ENCODE data around the gene TRAK2. TPM values are rescaled to one million over a fixed set of nuclear protein-coding genes. Genes with fewer than 3 reads are reported as not detected.

The TRAK2 gene
- total RNA-seq (2021) (9.4 to 12.8 TPM (median 10.5 TPM) in 3 replicates), Bru-seq, nascent RNA (percentile 75 among the genes with signal in this experiment)
- long read RNA-seq, experiment 1, full-length matches to known transcripts = 10 of 26 reads
- long read RNA-seq, experiment 1, partial matches to known transcripts = 4 of 26 reads
- long read RNA-seq, experiment 1, other reads (novel, unspliced or antisense) = 12 of 26 reads
- long read RNA-seq, experiment 2, full-length matches to known transcripts = 1 of 10 reads
- long read RNA-seq, experiment 2, partial matches to known transcripts = 4 of 10 reads
- long read RNA-seq, experiment 2, other reads (novel, unspliced or antisense) = 5 of 10 reads
- long read RNA-seq, experiment 3, full-length matches to known transcripts = 2 of 12 reads
- long read RNA-seq, experiment 3, partial matches to known transcripts = 1 of 12 reads
- long read RNA-seq, experiment 3, other reads (novel, unspliced or antisense) = 9 of 12 reads

GRCh38 chr2:201451292-201452057, at the start of gene TRAK2, which contains the start of gene STRADB:
TRAK2 (minus strand) TSS chr2:201451458; CDS start chr2:201420507, 30,951 bp downstream.
STRADB (plus strand) TSS chr2:201451740; CDS start chr2:201454841, 3,101 bp downstream.
- H3K9me3 Mint-ChIP-seq = no peaks in the 10 kb centered on the region
- peak within 1 kb of the TSS; percentile 93 for H3K27ac Mint-ChIP-seq
- no peaks in the 10 kb centered on the region for H3K36me3 Mint-ChIP-seq
- POLR2A ChIA-PET = interaction anchor here (0.6 to 1.0 kb wide), 2 partner anchors 14 to 91 kb away, joined by 3 read pairs; no protein-coding TSS in a partner anchor
- H3K4me1 Mint-ChIP-seq = peaks cover 17% of the 10 kb centered on the region
- DNase-seq (ENCODE audit: low spot score) (peak; percentile 95), ATAC-seq (peak; percentile 91)
- CTCF ChIA-PET = interaction anchor here (0.6 to 1.7 kb wide), 5 partner anchors 25 to 324 kb away, joined by 3 to 8 read pairs (median 3); no protein-coding TSS in a partner anchor
- H3K4me3 Mint-ChIP-seq = peak within 1 kb of the TSS; percentile 96
- H3K27me3 Mint-ChIP-seq (ENCODE audit: low read depth) = no peaks in the 10 kb centered on the region; the same call in 1 of the 2 replicates
- TF ChIP-seq FOXP1 (CRISPR knock-in tag; IDR thresholded peaks at IDR 0.05; ENCODE audit: borderline replicate concordance) (peak; percentile 62), SMAD4 (CRISPR knock-in tag; IDR thresholded peaks at IDR 0.05) (no peak), HMGXB4 (CRISPR knock-in tag; IDR thresholded peaks at IDR 0.05) (peak; percentile 17; the same call in 1 of the 2 replicates), JUN (CRISPR knock-in tag; IDR thresholded peaks at IDR 0.05) (peak; percentile 36; the same call in 1 of the 2 replicates), ARID4B (CRISPR knock-in tag; IDR thresholded peaks at IDR 0.05; ENCODE audit: borderline replicate concordance) (peak; percentile 50; the same call in 1 of the 2 replicates), ETV6 (CRISPR knock-in tag; IDR thresholded peaks at IDR 0.05) (peak; percentile 89), ZNF512 (CRISPR knock-in tag; IDR thresholded peaks at IDR 0.05; ENCODE audit: borderline replicate concordance) (no peak), NFYB (CRISPR knock-in tag; conservative IDR thresholded peaks at IDR 0.05; ENCODE audit: low read depth) (0 out of 2 replicates have a peak, but pooled peaks have one; percentile 25), CREM (CRISPR knock-in tag; IDR thresholded peaks at IDR 0.05) (peak; percentile 98), USF1 (CRISPR knock-in tag; IDR thresholded peaks at IDR 0.05) (peak; percentile 46; the same call in 1 of the 2 replicates), FOXK1 (CRISPR knock-in tag; IDR thresholded peaks at IDR 0.05) (peak; percentile 70), CREB1 (CRISPR knock-in tag; IDR thresholded peaks at IDR 0.05) (peak; percentile 82; the same call in 1 of the 2 replicates), ZNF219 (CRISPR knock-in tag; IDR thresholded peaks at IDR 0.05; ENCODE audit: borderline replicate concordance) (peak; percentile 65; the same call in 1 of the 2 replicates), ZBTB21 (CRISPR knock-in tag; IDR thresholded peaks at IDR 0.05; ENCODE audit: borderline replicate concordance) (peak; percentile 62; the same call in 1 of the 2 replicates), SP1 (CRISPR knock-in tag; conservative IDR thresholded peaks at IDR 0.05) (peak; percentile 86), GABPB1 (CRISPR knock-in tag; IDR thresholded peaks at IDR 0.05) (peak; percentile 77; the same call in 1 of the 2 replicates), MAX (CRISPR knock-in tag; IDR thresholded peaks at IDR 0.05) (peak; percentile 61; the same call in 1 of the 2 replicates), ZNF416 (CRISPR knock-in tag; IDR thresholded peaks at IDR 0.05) (0 out of 2 replicates have a peak, but pooled peaks have one; percentile 29), ATF6 (CRISPR knock-in tag; IDR thresholded peaks at IDR 0.05) (no peak), FOXP4 (CRISPR knock-in tag; IDR thresholded peaks at IDR 0.05) (peak; percentile 43), RORB (CRISPR knock-in tag; IDR thresholded peaks at IDR 0.05) (no peak)

All from WTC11 (cell line).